ENCODE results near the gene GIGYF2.

- no peak for TF ChIP-seq EZH2 (IDR thresholded peaks at IDR 0.05; ENCODE audit: low read length)
- TF ChIP-seq CTCF (optimal IDR thresholded peaks at IDR 0.05 in 1 of 3, IDR thresholded peaks at IDR 0.05 in 1 of 3, conservative IDR thresholded peaks at IDR 0.05 in 1 of 3; ENCODE audit: extremely low read depth in 1 of 3, insufficient read depth in 2 of 3, low read length in 3 of 3), result no peak
Measured at GRCh38 chr2:232741972-232742371, 44.8 kb downstream of the GIGYF2 start.
